Thyroid gland (tissue), 4 donors: ENCODE measurements around the gene JMJD6.

Source experiments
- CTCF ChIP-seq, 6 experiments: fragments of 200-600 bp in 3 of 6; fragments of 450-650 bp in 3 of 6; sonication (generic) in 3 of 6; IDR thresholded peaks; one replicate each; pipeline ENCODE4 v1.5.1; 2016 to 2019; ENCODE audit warnings: antibody characterized with exemption in 6 of 6, mild to moderate bottlenecking in 2 of 6, inconsistent platforms in 1 of 6, moderate library complexity in 1 of 6
- POLR2A ChIP-seq, 2 donors: fragments of 450-650 bp; IDR thresholded peaks; one replicate each; pipeline ENCODE4 v1.6.1; 2017; ENCODE audit warnings: antibody characterized with exemption in 2 of 2, mild to moderate bottlenecking in 2 of 2, moderate library complexity in 1 of 2

- TF ChIP-seq POLR2A (IDR thresholded peaks at IDR 0.05) (no peak), CTCF (IDR thresholded peaks at IDR 0.05) (no peak)
Observed at GRCh38 chr17:76747716-76748363, 21.4 kb upstream of the JMJD6 start.
